Activated T-cell treated with anti-CD3 and anti-CD28 coated beads for 4 hours (primary cell): ENCODE results near the gene MRRF.
"Not testable (repeated sequence)": the region's sequence is repeated elsewhere in the genome, so short reads cannot be mapped to it uniquely, and the experiment has no call there.

Experiments used
- DNase-seq: peaks from one replicate; pipeline ENCODE4 v3.0.0-alpha.2; 2020

The MRRF gene

DNA sequence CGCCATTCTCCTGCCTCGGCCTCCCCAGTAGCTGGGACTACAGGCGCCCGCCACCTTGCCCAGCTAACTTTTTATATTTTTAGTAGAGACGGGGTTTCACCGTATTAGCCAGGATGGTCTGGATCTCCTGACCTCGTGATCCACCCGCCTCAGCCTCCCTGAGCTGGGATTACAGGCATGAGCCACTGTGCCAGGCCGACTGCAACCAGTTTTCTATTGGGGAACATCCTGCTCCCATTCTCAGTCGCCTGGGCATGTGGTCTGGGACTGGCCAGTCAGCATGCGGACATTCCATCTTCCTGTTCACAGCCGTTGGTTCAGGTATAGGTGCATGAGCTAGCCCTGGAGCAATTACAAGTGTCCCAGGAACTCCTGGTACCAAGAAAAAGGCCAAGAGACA lies 98.4 kb downstream of the MRRF start:
- DNase-seq = not testable (repeated sequence)

DNA sequence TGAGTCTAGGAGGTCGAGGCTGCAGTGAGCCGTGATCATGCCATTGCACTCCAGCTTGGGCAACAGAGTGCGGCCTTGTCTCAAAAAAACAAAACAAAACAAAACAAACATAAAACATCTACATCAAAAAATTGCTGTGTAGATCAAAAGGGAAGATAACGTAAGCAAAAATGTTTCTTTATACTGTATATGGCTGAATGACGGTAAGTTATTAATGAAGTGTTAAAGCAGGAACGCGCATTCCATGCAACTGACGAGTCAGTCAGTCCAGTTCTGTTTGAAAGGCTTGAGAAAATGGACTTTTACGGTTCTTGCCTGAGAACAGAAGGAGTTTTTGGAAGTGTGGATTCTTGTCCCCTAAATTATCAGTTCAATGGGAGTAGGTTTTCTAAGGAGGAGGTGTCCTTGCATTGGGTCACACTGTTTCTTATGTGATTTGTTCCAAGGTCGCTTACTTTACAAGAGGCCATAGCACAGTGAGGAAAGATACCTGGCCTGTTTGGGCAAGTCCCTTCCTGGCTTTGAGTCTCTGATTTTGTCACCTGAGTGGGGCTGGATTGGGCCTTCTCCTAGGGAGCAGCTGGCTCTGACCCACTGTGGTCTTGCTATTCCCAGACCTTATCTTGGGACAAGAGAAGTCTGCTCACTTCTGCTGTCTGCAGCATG lies 99.6 kb downstream of the MRRF start:
- DNase-seq = no peak

DNA sequence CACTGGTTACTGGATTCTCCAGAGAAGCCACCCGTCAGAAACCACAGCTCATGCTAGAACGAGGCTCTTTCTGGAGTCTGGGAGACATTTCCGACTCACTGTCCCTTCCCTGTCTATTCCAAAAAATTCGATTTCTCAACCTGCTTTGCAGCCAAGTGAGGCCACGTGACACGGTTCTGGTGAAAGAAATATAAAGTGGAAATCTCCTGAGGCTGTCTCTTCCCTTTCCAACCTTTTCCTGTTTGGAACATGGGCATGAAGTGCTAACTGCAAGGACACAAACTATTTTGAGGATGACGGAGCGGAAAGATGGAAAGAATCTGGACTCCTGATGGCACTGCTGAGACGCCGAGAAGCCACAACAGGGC lies 100.1 kb downstream of the MRRF start:
- DNase-seq = no peak

DNA sequence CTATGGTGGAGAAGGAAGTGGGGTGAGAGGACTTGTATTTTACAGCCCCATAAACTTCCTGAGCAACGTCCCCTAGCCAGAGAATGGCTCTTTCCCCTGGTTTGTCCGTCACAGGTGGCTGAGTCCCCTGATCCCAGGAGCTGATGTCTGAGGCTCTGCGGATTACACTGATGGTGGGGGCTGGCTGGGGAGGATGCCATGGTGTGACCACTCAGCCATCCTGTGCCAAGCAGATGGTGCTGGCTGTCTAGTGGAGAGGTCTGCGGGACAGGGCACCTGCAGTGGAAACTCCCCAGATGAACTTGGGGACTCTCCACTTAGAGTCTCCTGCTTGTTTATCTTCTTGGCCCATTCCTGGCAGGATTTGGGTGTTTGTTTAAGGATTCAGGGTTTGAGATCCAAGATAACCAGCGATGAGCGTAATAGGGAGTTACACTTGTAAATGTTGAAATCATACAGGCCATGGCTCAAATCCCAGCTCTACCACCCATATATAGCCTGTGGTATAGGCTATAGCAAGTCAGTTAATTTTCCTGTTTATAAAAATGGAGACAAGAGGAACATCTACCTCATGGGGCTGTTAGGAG lies 101.5 kb downstream of the MRRF start:
- no peak for DNase-seq

DNA sequence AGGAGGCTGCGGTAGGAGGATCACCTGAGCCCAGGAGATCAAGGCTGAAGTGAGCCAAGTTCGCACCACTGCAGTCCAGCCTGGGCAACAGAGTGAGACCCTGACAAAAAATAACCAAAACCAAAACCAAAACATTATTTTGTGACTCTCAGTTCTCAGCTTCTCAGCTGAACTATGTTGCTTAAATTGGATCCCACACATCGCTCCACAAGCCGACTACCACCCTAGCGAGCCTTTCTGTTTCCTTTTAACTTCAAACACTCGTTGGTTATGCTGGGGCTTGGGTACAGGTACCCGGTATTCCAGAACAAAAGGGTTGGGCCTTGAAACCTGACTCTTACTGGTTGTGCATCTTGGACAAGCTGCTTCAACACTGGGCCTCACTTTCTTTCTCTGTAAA lies 102.4 kb downstream of the MRRF start:
- no peak for DNase-seq

DNA sequence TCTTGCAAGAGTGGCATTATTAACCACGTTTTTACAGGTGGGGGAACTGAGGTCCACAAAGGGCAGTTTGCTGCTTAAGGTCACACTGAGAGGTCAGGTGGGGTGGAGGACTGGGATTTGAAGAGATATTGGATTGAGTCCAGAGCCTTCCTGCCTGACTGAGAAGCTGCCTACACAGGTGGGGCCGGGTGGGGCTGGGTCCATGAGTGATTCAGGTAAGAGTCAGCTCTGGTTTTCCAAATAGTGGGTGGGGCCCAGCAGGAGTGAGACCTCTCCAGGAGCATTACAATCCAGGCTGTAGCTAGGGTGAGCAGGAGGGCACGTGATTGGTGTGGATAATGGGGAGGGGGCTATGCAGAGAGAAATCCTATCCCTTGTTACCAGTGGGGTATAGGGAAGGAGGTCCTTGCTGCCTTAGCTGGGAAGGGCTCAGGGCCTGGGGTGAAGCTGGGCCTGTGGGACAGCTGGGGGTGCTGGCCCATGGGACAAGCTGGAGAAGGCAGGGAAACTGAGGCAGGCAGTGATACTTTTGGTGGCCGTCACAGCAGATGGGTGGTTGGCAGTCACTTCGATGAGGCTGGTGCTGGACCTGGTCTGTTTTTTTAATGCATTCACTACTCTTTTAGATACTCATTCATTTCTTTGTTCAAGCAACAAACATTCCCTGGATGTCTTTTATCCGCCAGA lies 103.2 kb downstream of the MRRF start:
- no peak for DNase-seq

DNA sequence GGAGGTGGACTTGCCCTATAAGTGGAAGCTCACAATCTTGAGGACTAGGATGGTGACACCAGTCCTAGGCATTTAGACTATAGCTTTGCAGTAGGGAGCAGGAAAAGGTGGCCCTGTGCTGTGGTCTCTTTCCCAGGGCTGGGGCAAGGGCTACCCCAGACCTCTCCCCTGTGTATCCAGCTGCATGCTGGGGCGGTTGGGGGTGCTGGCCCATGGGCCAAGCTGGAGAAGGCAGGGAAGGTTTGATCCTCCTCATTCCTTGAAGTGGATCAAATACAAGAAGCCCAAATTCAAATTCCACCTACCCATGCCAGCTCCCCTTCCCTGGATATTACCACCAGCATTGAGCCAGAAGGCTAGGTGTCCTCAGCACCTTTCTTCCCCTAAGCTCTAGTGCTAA lies 104.0 kb downstream of the MRRF start:
- no peak for DNase-seq

DNA sequence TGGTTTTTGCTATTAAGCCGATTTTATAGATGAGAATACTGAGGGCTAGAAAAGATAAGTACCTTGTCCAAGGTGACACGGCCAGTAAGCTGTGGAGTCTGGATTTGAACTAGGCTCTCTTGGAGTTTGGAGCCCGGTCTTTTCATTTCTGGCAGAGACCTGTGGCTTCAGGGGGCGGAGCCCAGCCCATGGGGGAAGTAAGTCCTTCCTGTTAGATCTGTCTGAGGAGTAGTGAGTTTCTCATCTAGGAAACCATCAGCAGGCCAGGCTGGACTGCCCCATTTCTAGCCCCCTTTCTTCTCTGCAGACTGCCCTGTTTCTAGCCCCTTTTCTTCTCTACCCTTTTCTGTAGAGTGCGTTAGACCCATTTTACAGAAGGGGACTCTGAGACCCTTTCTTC lies 105.6 kb downstream of the MRRF start:
- no peak for DNase-seq

DNA sequence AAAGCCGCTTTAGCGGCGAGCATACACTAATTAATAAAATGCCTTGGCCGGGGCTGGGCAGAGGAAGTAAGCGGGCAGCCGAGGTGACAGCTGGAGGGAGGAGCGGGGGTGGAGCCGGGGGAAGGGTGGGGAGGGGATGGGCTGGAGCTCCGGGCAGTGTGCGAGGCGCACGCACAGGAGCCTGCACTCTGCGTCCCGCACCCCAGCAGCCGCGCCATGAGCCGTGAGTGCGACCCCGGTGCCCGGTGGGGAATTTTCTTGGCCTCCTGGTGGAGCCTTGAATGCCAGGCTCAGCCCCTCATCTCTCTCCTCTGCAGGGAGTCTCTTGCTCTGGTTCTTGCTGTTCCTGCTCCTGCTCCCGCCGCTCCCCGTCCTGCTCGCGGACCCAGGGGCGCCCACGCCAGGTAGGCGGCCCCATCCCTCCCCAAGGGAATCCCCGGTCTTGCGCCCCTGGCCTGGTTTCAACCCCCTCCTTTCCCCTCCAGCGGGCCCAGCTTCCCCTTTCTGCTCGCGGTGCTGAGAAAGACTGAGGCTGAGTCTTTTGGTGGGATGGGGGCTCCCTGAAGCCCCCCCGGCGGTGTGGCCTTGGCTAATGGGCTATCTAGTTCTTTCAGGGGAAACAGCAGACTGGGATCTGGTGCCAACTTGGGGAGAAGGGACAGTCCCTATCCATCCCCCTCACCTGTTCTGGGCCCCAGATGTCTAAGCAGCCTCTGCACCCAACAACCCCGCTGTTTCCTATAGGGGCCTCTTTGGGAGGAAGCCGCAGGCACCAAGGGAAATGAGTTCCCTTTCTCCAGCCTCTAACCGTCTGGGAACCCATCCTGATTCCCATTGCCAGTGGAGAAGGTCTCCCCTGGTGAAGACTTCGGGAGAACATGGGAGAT lies 106.4 kb downstream of the MRRF start, which contains the start of gene PTGS1:
TSS of gene PTGS1 (plus strand) at position 156 of the 887 bp plus-strand sequence. CDS start at position 217, 61 bp downstream.
- no peak for DNase-seq

DNA sequence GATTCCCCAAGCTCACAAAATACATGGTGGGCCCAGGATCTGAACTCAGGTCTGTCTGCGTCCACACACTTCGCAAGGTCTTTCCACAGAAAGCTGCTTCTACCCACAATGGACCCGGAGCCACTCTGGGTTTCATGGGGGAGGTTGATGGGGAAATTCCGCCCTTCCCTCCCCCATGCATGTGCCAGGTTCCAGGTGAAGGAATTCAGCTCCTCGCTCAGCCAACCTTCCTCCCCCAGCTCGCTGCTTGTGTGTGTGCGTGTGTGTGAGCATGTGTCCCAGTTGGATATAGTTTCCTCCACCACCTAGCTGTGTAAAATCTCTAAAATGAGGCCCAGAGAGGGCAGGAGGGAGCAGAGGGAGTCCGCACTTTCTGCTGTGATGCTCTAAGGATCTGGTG lies 107.2 kb downstream of the MRRF start:
- DNase-seq = no peak

DNA sequence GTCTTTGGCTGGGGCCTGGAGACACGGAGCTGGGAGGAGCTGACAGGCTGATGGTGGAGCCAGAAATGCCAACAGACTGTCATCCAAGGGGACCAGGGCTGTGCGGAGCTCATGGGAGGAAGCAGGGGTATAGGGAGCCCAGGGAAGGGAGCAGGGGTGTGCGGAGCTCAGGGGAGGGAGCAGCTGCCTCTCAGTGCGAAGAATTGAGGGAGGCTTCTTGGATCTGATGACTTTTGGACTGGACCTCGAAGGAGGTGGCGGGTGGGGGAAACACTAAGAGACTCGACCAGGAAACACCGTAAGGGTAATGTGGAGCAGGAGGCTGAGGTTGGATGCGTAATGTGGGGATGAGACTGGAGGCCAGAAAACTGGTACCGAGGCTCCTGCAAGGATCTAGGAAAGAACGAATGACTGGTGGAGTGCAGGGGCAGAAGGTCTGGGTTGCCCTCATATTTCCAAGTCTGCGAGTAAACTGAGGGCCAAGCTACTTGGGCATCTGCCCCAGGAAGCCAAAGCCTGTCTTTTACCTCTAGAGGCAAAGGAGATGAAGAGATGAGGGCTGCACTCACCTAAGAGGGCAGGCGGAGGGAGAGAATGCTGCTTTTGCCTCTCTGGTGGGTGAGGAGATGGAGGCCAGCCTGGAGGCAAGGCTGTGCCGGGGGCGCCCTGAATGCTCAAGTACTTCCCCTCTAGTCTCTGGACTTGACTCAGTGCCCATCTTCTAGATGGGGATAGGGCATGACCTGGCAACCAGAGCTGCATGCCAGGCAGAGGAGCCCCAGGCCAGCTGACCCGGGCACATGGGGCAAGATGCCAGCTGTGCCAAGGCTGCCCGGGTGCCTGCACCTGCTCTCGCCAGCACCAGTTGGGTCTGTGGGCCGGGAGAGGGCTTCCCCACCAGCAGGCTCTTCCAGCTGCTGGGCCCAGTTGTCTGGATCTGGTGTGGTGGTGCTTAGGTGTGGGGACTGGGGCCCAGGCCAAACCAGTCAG lies 108.5 kb downstream of the MRRF start:
- no peak for DNase-seq

DNA sequence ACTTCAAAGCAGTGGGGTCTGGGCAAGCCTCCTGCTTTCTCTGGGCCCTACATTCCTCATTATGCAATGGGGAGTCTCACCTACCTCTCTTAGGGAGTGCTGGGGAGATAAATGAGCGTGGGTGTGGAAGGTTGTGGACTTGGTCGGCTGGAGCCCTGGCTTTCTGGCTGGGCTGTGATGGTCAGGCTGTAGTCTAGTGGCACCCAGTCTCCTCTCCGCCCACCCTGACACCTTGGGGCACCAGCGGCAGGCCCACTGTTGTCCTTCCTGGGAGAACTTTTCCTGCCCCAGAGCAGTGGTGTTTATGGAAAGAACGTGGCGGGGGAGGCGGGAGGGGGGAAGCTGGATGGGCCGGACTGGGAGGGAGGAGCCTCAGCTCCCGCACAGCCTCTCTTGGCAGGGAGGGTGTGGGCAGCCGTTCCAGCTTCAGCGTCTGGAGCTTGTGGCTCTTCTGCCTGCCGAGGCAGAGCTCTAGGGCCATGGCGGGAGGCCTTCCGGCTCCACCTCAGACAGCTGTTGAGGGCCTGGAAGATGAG lies 110.3 kb downstream of the MRRF start:
- DNase-seq = no peak

DNA sequence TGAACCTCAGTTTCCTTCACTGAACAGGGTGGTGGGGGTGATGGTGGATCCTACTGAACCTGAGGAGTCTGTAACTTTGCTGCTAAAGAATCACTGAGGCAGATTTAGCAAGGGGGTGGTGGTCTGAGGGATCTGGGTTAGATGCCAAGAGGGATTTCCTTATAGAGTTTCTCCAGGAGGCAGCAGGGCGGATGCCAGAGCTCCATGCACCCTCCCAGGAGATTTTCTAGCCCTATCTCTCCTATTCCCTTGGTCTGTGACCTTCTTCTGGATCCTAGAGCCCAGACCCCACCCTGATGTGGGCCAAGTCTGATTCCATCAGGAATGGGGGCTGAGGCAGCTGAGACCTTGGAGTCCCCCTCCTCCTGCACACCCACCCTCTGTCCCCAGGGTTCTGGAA lies 112.1 kb downstream of the MRRF start:
- DNase-seq = no peak

DNA sequence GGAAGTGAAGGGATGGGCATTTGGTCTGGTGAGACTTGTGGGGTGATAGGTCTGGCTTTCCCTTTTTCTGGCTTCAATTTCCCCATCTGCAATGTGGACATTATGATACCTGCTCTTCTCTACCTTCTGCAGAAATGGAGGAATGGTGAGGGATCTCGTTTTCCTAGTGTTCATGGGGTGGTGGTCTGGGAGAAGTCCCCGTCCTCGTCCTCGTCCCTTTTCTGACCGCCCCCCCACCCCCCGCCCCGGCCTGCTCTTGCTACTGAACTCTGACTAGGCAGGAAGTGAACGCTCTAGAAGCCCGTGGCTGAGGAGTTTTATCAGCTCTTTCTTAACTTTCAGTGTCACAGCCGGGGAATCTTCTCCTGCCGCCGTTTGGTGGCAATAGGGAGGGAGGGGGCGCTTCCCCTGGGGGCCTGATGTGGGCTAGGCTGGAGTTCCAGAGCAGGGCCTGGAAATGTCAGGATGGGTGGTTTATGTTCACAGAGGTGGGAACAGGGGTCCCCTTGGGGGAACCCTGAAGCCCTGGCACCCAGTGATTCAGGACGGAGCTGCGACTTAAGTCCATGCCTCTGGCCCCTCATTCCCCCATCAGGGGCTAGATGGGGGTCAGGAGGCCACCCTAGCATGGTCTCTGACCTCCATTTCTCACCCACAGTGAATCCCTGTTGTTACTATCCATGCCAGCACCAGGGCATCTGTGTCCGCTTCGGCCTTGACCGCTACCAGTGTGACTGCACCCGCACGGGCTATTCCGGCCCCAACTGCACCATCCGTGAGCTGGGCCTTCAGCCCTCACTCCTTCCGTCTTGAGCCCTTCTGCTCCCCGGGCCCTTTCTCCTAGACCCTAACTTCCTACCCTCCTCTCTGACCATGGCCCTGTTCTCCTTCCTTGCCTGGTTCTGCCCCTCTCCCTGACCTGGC lies 112.8 kb downstream of the MRRF start:
- no peak for DNase-seq

DNA sequence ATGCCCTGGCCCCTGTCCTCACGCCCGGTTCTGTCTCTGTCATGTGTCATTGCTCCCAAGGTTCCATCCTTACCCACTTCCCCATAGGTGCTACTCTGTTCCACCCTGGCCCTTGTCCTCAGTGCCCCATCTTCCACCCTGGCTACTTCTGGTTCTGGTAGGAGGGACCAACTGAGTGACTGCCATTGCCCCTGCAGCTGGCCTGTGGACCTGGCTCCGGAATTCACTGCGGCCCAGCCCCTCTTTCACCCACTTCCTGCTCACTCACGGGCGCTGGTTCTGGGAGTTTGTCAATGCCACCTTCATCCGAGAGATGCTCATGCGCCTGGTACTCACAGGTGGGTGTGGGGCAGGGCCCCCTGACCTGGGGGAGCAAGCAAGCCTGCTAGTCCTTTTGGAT lies 113.6 kb downstream of the MRRF start:
- no peak for DNase-seq

DNA sequence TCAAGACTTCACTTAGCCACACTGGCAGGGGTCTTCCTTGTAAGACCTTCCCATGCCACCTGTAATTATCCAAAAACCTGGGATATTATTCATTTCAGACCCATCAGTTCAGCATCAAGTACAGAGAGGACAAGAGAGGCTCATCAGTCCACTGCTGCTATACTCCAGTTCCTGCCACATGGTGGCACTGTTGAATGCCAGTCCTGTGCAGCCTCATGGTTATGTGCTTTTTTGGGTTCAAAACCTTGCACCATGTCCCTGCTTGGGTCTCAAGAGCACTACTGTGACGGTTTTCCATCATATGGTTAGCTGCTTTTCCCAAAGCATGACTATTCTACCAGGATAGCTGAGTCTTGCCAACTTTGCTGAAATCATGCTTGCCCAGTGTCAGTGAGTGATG lies 114.7 kb downstream of the MRRF start:
- DNase-seq = no peak

DNA sequence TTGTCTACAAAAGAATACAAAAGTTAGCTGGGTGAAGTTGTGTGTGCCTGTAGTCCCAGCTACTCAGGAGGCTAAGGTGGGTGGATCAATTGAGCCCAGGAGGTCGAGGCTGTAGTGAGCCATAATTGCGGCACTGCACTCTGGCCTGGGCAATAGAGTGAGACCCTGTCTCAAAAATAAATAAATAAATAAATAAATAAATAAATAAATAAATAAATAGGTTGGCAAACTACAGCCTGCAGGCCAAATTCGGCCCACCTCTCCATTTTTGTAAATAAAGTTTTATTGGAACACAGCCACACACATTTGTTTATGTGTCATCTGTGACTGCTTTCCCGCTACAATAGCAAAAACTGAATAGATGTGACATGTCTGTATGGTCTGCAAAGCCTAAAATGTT lies 115.6 kb downstream of the MRRF start:
- no peak for DNase-seq
